ENCODE data around the gene FXN.

GRCh38 chr9:69093471-69094103, 58.0 kb downstream of the FXN start:
- TF ChIP-seq, protein P1, sequence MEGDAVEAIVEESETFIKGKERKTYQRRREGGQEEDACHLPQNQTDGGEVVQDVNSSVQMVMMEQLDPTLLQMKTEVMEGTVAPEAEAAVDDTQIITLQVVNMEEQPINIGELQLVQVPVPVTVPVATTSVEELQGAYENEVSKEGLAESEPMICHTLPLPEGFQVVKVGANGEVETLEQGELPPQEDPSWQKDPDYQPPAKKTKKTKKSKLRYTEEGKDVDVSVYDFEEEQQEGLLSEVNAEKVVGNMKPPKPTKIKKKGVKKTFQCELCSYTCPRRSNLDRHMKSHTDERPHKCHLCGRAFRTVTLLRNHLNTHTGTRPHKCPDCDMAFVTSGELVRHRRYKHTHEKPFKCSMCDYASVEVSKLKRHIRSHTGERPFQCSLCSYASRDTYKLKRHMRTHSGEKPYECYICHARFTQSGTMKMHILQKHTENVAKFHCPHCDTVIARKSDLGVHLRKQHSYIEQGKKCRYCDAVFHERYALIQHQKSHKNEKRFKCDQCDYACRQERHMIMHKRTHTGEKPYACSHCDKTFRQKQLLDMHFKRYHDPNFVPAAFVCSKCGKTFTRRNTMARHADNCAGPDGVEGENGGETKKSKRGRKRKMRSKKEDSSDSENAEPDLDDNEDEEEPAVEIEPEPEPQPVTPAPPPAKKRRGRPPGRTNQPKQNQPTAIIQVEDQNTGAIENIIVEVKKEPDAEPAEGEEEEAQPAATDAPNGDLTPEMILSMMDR (IDR thresholded peaks at IDR 0.05): no peak
- no peak for TF ChIP-seq ZFX (IDR thresholded peaks at IDR 0.05; ENCODE audit: borderline replicate concordance)
